ENCODE results near the gene RCSD1. TPM values are rescaled to one million over a fixed set of nuclear protein-coding genes. Genes with fewer than 3 reads are reported as not detected.

The RCSD1 gene
- polyA plus RNA-seq, 2 donors: 1.5 to 1.7 TPM

GRCh38 chr1:167627865-167628641 lies 2.0 kb upstream of the RCSD1 start:
- Histone ChIP-seq H3K27me3 (ENCODE audit: control insufficient read depth in 1 of 2, insufficient read depth in 2 of 2, low read length in 2 of 2) (no peaks in the 10 kb centered on the region), H3K27ac (ENCODE audit: low read depth in 2 of 2, low read length in 1 of 2) (peak overlapping the region; percentile 30 to 56)
- WGBS, 2 donors: 66 to 68% methylated on average over 10 of the region's 10 CpGs

GRCh38 chr1:167628741-167629515 lies 1.1 kb upstream of the RCSD1 start:
- no peak overlapping the region for H3K4me3 ChIP-seq (ENCODE audit: low read depth in 1 of 2, low read length in 2 of 2)
- peak overlapping the region; percentile 26 to 30 for H3K27ac ChIP-seq (ENCODE audit: low read depth in 2 of 2, low read length in 1 of 2)
- H3K27me3 ChIP-seq (ENCODE audit: control insufficient read depth in 1 of 2, insufficient read depth in 2 of 2, low read length in 2 of 2): no peaks in the 10 kb centered on the region
- WGBS, 2 donors: 73 to 76% methylated on average over 12 of the region's 12 CpGs
- no peaks in the 10 kb centered on the region for H3K36me3 ChIP-seq (ENCODE audit: control insufficient read depth in 2 of 2, insufficient read depth in 2 of 2, low read length in 1 of 2)
- H3K4me1 ChIP-seq (ENCODE audit: control insufficient read depth in 2 of 2, insufficient read depth in 2 of 2, low read length in 1 of 2): peaks cover 0 to 3% of the 10 kb centered on the region in 2 donors
- H3K9me3 ChIP-seq (ENCODE audit: control insufficient read depth in 2 of 2, insufficient read depth in 1 of 2, low read depth in 1 of 2, low read length in 1 of 2): peaks cover 0 to 2% of the 10 kb centered on the region in 2 donors

More at GRCh38 chr1:167627865-167628641, 2.0 kb upstream of the RCSD1 start:
- H3K36me3 ChIP-seq (ENCODE audit: control insufficient read depth in 2 of 2, insufficient read depth in 2 of 2, low read length in 1 of 2): no peaks in the 10 kb centered on the region
- no peak overlapping the region for H3K4me3 ChIP-seq (ENCODE audit: low read depth in 1 of 2, low read length in 2 of 2)
- H3K4me1 ChIP-seq (ENCODE audit: control insufficient read depth in 2 of 2, insufficient read depth in 2 of 2, low read length in 1 of 2): peaks cover 0 to 3% of the 10 kb centered on the region in 2 donors
- peaks cover 0 to 2% of the 10 kb centered on the region in 2 donors for H3K9me3 ChIP-seq (ENCODE audit: control insufficient read depth in 2 of 2, insufficient read depth in 1 of 2, low read depth in 1 of 2, low read length in 1 of 2)

- Histone ChIP-seq H3K4me1 (ENCODE audit: control insufficient read depth in 2 of 2, insufficient read depth in 2 of 2, low read length in 1 of 2) (peaks cover 0 to 3% of the 10 kb centered on the region in 2 donors), H3K4me3 (ENCODE audit: low read depth in 1 of 2, low read length in 2 of 2) (peak overlapping the region; percentile 57 to 70), H3K36me3 (ENCODE audit: control insufficient read depth in 2 of 2, insufficient read depth in 2 of 2, low read length in 1 of 2) (no peaks in the 10 kb centered on the region), H3K27me3 (ENCODE audit: control insufficient read depth in 1 of 2, insufficient read depth in 2 of 2, low read length in 2 of 2) (no peaks in the 10 kb centered on the region), H3K27ac (ENCODE audit: low read depth in 2 of 2, low read length in 1 of 2) (peak overlapping the region; percentile 82 to 84), H3K9me3 (ENCODE audit: control insufficient read depth in 2 of 2, insufficient read depth in 1 of 2, low read depth in 1 of 2, low read length in 1 of 2) (no peaks in the 10 kb centered on the region)
- 31 to 34% methylated on average over 16 of the region's 16 CpGs for WGBS, 2 donors
These were observed 745 bp downstream of the RCSD1 start for GRCh38 chr1:167630568-167631385.

GRCh38 chr1:167631386-167631935 lies 1.4 kb downstream of the RCSD1 start:
- H3K27me3 ChIP-seq (ENCODE audit: control insufficient read depth in 1 of 2, insufficient read depth in 2 of 2, low read length in 2 of 2): no peaks in the 10 kb centered on the region
- H3K4me1 ChIP-seq (ENCODE audit: control insufficient read depth in 2 of 2, insufficient read depth in 2 of 2, low read length in 1 of 2): peaks cover 0 to 3% of the 10 kb centered on the region in 2 donors
- peak overlapping the region; percentile 37 to 50 for H3K27ac ChIP-seq (ENCODE audit: low read depth in 2 of 2, low read length in 1 of 2)
- 73 to 79% methylated on average over 3 of the region's 3 CpGs for WGBS, 2 donors
- no peaks in the 10 kb centered on the region for H3K9me3 ChIP-seq (ENCODE audit: control insufficient read depth in 2 of 2, insufficient read depth in 1 of 2, low read depth in 1 of 2, low read length in 1 of 2)
- peak overlapping the region; percentile 24 to 57 for H3K4me3 ChIP-seq (ENCODE audit: low read depth in 1 of 2, low read length in 2 of 2)
- H3K36me3 ChIP-seq (ENCODE audit: control insufficient read depth in 2 of 2, insufficient read depth in 2 of 2, low read length in 1 of 2): no peaks in the 10 kb centered on the region

GRCh38 chr1:167631936-167632614 lies 2.0 kb downstream of the RCSD1 start:
- H3K4me3 ChIP-seq (ENCODE audit: low read depth in 1 of 2, low read length in 2 of 2): peak overlapping the region in 1 of 2 donors; percentile 57
- no peaks in the 10 kb centered on the region for H3K36me3 ChIP-seq (ENCODE audit: control insufficient read depth in 2 of 2, insufficient read depth in 2 of 2, low read length in 1 of 2)
- no peaks in the 10 kb centered on the region for H3K9me3 ChIP-seq (ENCODE audit: control insufficient read depth in 2 of 2, insufficient read depth in 1 of 2, low read depth in 1 of 2, low read length in 1 of 2)
- no peaks in the 10 kb centered on the region for H3K27me3 ChIP-seq (ENCODE audit: control insufficient read depth in 1 of 2, insufficient read depth in 2 of 2, low read length in 2 of 2)
- H3K4me1 ChIP-seq (ENCODE audit: control insufficient read depth in 2 of 2, insufficient read depth in 2 of 2, low read length in 1 of 2): peaks cover 0 to 3% of the 10 kb centered on the region in 2 donors
- 73 to 81% methylated on average over 4 of the region's 4 CpGs for WGBS, 2 donors
- peak overlapping the region; percentile 37 to 50 for H3K27ac ChIP-seq (ENCODE audit: low read depth in 2 of 2, low read length in 1 of 2)

DNA sequence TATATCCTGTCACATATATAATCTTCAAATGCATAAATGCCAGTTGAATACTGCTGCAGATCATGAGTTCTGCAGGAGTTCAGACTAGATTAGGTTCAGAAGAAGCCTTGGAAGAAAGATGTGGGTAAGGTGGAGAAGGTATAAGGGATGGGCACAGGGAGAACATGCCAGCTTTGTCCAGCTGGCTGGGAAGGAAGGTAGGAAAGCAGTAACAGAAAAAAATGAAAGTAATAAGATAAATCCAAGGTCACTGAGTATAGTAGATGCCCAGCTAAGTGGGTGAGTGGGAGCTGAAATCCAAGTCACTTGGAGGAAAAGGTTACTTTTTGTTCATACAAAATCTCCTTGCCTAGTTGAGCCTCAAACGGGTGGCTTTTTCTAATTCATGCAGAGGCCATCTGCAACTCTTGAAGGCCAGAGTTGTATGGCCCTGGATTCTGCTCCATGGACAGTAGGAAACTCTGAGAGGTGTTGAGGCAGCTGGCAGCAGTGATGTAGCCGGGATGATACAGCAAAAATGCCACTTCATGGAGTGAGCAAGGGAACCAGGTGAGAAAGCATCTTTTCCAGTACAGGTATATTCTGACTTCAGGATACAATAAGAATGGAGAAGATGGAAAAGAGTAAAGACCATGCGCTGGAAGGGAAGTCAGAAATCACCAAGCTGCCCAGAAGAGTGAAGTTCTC lies 3.4 kb downstream of the RCSD1 start:
- no peaks in the 10 kb centered on the region for H3K27me3 ChIP-seq (ENCODE audit: control insufficient read depth in 1 of 2, insufficient read depth in 2 of 2, low read length in 2 of 2)
- no peaks in the 10 kb centered on the region for H3K9me3 ChIP-seq (ENCODE audit: control insufficient read depth in 2 of 2, insufficient read depth in 1 of 2, low read depth in 1 of 2, low read length in 1 of 2)
- H3K4me3 ChIP-seq (ENCODE audit: low read depth in 1 of 2, low read length in 2 of 2): no peak overlapping the region
- H3K36me3 ChIP-seq (ENCODE audit: control insufficient read depth in 2 of 2, insufficient read depth in 2 of 2, low read length in 1 of 2): no peaks in the 10 kb centered on the region
- peaks cover 0 to 1% of the 10 kb centered on the region in 2 donors for H3K4me1 ChIP-seq (ENCODE audit: control insufficient read depth in 2 of 2, insufficient read depth in 2 of 2, low read length in 1 of 2)
- H3K27ac ChIP-seq (ENCODE audit: low read depth in 2 of 2, low read length in 1 of 2): no peak overlapping the region
- 86 to 92% methylated on average over 3 of the region's 3 CpGs for WGBS, 2 donors

- H3K36me3 ChIP-seq (ENCODE audit: control insufficient read depth in 2 of 2, insufficient read depth in 2 of 2, low read length in 1 of 2): no peaks in the 10 kb centered on the region
- no peak overlapping the region for H3K4me3 ChIP-seq (ENCODE audit: low read depth in 1 of 2, low read length in 2 of 2)
- 55 to 62% methylated on average over 2 of the region's 2 CpGs for whole genome bisulfite sequencing, 2 donors
- H3K27me3 ChIP-seq (ENCODE audit: control insufficient read depth in 1 of 2, insufficient read depth in 2 of 2, low read length in 2 of 2): no peaks in the 10 kb centered on the region
- H3K4me1 ChIP-seq (ENCODE audit: control insufficient read depth in 2 of 2, insufficient read depth in 2 of 2, low read length in 1 of 2): peaks cover 0 to 2% of the 10 kb centered on the region in 2 donors
- H3K9me3 ChIP-seq (ENCODE audit: control insufficient read depth in 2 of 2, insufficient read depth in 1 of 2, low read depth in 1 of 2, low read length in 1 of 2): no peaks in the 10 kb centered on the region
- H3K27ac ChIP-seq (ENCODE audit: low read depth in 2 of 2, low read length in 1 of 2): no peak overlapping the region
These were observed 4.4 kb downstream of the RCSD1 start for GRCh38 chr1:167634435-167634834.

GRCh38 chr1:167635156-167635648 lies 5.2 kb downstream of the RCSD1 start:
- peaks cover 0 to 2% of the 10 kb centered on the region in 2 donors for H3K4me1 ChIP-seq (ENCODE audit: control insufficient read depth in 2 of 2, insufficient read depth in 2 of 2, low read length in 1 of 2)
- H3K4me3 ChIP-seq (ENCODE audit: low read depth in 1 of 2, low read length in 2 of 2): no peak overlapping the region
- H3K27ac ChIP-seq (ENCODE audit: low read depth in 2 of 2, low read length in 1 of 2): peak overlapping the region in 1 of 2 donors; percentile 15
- 49 to 58% methylated on average over 19 of the region's 19 CpGs for WGBS, 2 donors
- H3K27me3 ChIP-seq (ENCODE audit: control insufficient read depth in 1 of 2, insufficient read depth in 2 of 2, low read length in 2 of 2): no peaks in the 10 kb centered on the region
- no peaks in the 10 kb centered on the region for H3K9me3 ChIP-seq (ENCODE audit: control insufficient read depth in 2 of 2, insufficient read depth in 1 of 2, low read depth in 1 of 2, low read length in 1 of 2)
- H3K36me3 ChIP-seq (ENCODE audit: control insufficient read depth in 2 of 2, insufficient read depth in 2 of 2, low read length in 1 of 2): no peaks in the 10 kb centered on the region

All from esophagus (tissue), 2 donors.